ENCODE data around the gene DMAC2. TPM values are rescaled to one million over a fixed set of nuclear protein-coding genes. Genes with fewer than 3 reads are reported as not detected.

The DMAC2 gene
- total and polyA plus RNA-seq, 2 of the 13 experiments (the other 11 are each of a cell fraction or from before 2014, with no cell fraction given): 39.0 to 66.0 TPM

GRCh38 chr19:41386442-41386841, 53.3 kb downstream of the DMAC2 start:
- no peak for DNase-seq (ENCODE audit: low spot score)
- H2AFZ ChIP-seq (ENCODE audit: low read length): no peak overlapping the region
- H3K9ac ChIP-seq (ENCODE audit: insufficient read depth, low read depth, low read length): no peak overlapping the region
- no peak for FAIRE-seq
- BruUV-seq (replicated peaks): no TSS peak
- intact Hi-C loops (cut with micrococcal nuclease; ENCODE audit: unreplicated experiment) (no loop called here), in situ Hi-C loops (cut with HindIII; ENCODE audit: extremely low pct_ligation_motif_present, low pct_unique_long_range_greater_than_20kb) (no loop called here)
- no peak overlapping the region for H3K4me2 ChIP-seq (ENCODE audit: low read depth, low read length)
- no peak for ATAC-seq
- no peak overlapping the region for H3K27ac ChIP-seq (ENCODE audit: extremely low read length, insufficient read depth, low read length)
- H3K4me3 ChIP-seq (replicated peaks in 1 of 3; ENCODE audit: insufficient read depth in 1 of 3, low read depth in 2 of 3, low read length in 3 of 3): no peak overlapping the region
- POLR2A ChIA-PET: no interaction called here
- peaks cover 16 to 29% of the 10 kb centered on the region in 2 experiments; a peak in 4 of 5 replicates for H3K36me3 ChIP-seq (replicated peaks in 1 of 2; ENCODE audit: control insufficient read depth in 1 of 2, insufficient read depth in 2 of 2, low read length in 2 of 2)
- no peaks in the 10 kb centered on the region for H4K20me1 ChIP-seq (ENCODE audit: insufficient read depth, low read length)
- H3K79me2 ChIP-seq (ENCODE audit: insufficient read depth, low read length): no peaks in the 10 kb centered on the region
- CTCF ChIA-PET (ENCODE audit: low intra/inter-chr PET ratio, low total read pairs): no interaction called here
- peaks cover 9% of the 10 kb centered on the region; the same call in 1 of the 2 replicates for H3K4me1 ChIP-seq (ENCODE audit: insufficient read depth, low read length)
- H3K27me3 ChIP-seq (ENCODE audit: control insufficient read depth in 1 of 2, insufficient read depth in 2 of 2, low read length in 2 of 2): no peaks in the 10 kb centered on the region
- H3K9me3 ChIP-seq (ENCODE audit: low read length): no peaks in the 10 kb centered on the region
- 91% methylated on average over 9 of the region's 13 CpGs for WGBS (ENCODE audit: low lambda C conversion rate)
- TF ChIP-seq, protein P1, sequence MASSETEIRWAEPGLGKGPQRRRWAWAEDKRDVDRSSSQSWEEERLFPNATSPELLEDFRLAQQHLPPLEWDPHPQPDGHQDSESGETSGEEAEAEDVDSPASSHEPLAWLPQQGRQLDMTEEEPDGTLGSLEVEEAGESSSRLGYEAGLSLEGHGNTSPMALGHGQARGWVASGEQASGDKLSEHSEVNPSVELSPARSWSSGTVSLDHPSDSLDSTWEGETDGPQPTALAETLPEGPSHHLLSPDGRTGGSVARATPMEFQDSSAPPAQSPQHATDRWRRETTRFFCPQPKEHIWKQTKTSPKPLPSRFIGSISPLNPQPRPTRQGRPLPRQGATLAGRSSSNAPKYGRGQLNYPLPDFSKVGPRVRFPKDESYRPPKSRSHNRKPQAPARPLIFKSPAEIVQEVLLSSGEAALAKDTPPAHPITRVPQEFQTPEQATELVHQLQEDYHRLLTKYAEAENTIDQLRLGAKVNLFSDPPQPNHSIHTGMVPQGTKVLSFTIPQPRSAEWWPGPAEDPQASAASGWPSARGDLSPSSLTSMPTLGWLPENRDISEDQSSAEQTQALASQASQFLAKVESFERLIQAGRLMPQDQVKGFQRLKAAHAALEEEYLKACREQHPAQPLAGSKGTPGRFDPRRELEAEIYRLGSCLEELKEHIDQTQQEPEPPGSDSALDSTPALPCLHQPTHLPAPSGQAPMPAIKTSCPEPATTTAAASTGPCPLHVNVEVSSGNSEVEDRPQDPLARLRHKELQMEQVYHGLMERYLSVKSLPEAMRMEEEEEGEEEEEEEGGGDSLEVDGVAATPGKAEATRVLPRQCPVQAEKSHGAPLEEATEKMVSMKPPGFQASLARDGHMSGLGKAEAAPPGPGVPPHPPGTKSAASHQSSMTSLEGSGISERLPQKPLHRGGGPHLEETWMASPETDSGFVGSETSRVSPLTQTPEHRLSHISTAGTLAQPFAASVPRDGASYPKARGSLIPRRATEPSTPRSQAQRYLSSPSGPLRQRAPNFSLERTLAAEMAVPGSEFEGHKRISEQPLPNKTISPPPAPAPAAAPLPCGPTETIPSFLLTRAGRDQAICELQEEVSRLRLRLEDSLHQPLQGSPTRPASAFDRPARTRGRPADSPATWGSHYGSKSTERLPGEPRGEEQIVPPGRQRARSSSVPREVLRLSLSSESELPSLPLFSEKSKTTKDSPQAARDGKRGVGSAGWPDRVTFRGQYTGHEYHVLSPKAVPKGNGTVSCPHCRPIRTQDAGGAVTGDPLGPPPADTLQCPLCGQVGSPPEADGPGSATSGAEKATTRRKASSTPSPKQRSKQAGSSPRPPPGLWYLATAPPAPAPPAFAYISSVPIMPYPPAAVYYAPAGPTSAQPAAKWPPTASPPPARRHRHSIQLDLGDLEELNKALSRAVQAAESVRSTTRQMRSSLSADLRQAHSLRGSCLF (CRISPR knock-in tag; IDR thresholded peaks at IDR 0.05; ENCODE audit: borderline replicate concordance): no peak
- TF ChIP-seq, protein P2, sequence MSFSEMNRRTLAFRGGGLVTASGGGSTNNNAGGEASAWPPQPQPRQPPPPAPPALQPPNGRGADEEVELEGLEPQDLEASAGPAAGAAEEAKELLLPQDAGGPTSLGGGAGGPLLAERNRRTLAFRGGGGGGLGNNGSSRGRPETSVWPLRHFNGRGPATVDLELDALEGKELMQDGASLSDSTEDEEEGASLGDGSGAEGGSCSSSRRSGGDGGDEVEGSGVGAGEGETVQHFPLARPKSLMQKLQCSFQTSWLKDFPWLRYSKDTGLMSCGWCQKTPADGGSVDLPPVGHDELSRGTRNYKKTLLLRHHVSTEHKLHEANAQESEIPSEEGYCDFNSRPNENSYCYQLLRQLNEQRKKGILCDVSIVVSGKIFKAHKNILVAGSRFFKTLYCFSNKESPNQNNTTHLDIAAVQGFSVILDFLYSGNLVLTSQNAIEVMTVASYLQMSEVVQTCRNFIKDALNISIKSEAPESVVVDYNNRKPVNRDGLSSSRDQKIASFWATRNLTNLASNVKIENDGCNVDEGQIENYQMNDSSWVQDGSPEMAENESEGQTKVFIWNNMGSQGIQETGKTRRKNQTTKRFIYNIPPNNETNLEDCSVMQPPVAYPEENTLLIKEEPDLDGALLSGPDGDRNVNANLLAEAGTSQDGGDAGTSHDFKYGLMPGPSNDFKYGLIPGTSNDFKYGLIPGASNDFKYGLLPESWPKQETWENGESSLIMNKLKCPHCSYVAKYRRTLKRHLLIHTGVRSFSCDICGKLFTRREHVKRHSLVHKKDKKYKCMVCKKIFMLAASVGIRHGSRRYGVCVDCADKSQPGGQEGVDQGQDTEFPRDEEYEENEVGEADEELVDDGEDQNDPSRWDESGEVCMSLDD (CRISPR knock-in tag; IDR thresholded peaks at IDR 0.05; ENCODE audit: borderline replicate concordance): no peak
- TF ChIP-seq AGO2 (optimal IDR thresholded peaks at IDR 0.05; ENCODE audit: low read depth, low read length): peak; percentile 19

Measured in HepG2 (cell line).